Putamen (tissue), 1 donor: Measurements from ENCODE around the gene HEATR5A.
"Not testable (repeated sequence)": the region's sequence is repeated elsewhere in the genome, so short reads cannot be mapped to it uniquely, and the experiment has no call there.

Experiments
- DNase-seq: peaks from one replicate; pipeline ENCODE4 v3.0.0-alpha.2; 2016; ENCODE audit warnings: low spot score

HEATR5A gene

DNA sequence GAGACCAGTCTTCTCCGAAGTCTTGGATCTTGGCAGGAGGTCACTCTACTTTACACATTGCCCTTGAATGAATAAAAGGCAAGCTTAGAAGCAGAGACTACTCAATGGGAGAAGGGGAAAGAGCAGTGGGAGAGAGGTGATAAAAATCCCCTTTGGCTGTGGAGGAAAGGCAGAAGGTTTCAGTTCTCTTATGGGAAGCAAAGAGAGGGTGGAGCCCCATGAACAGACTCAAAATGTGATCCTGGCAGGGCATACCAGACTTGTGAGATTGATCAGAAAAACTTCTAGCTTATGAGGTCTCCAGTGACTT lies 163.2 kb downstream of the HEATR5A start:
- DNase-seq, result no peak

DNA sequence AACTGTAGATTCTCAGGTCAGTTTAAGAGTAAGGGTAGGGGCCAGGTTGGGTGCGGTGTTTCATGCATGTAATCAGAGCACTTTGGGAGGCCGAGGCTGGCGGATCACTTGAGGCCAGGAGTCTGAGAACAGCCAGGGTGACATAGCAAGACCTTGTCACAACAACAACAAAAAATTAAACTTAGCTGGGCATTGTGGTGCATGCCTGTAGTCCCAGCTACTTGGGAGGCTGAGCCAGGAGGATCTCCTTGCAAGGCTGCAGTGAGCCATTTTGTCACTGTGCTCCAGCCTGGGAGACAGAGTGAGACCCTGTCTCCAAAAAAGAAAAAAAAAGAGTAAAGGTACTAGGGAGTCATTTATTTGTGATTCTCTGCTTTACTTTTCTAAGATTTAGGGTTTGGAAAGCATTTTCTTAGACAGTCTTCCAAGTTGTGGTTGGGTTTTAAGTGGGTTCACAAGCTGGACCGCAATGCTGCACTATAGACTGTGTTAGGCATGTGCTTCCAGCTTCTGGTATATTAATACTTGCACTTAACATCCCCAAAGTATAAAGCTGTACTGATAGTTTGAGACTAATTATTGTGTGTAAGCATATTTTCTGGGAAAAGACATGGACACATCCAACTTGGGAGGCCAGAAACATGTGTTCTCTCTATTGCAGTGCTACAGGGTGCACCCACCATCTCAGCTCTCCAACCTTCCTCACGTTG lies 163.7 kb downstream of the HEATR5A start:
- DNase-seq, result no peak

DNA sequence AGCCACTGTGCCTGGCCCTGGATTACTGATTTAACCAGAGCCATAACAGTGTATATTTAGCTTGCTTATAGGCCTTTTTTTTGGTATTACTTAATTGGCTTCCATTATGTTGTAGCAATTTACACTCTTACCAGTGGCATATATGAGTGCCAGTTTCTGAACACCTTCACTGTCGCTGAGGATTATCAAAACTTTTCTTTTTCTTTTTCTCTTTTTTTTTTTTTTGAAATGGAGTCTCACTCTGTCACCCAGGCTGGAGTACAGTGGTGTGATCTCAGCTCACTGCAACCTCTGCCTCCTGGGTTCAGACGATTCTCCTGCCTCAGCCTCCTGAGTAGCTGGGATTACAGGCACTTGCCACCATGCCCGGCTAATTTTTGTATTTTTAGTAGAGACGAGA lies 164.4 kb downstream of the HEATR5A start:
- not testable (repeated sequence) for DNase-seq

DNA sequence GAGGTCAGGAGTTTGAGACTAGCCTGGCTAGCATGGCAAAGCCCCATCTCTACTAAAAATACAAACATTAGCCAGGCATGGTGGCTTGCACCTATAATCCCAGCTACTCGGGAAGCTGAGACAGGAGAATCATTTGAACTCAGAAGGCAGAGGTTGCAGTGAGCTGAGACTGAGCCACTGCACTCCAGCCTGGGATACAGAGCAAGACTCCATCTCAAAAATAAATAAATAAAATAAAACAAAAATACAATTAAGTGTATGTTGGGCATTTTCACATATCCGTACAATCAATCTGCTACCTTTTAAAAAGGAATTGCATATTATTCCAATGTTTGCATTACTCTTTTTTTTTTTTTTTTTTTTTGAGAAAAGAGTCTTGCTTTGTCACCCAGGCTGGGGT lies 165.1 kb downstream of the HEATR5A start:
- no peak for DNase-seq

DNA sequence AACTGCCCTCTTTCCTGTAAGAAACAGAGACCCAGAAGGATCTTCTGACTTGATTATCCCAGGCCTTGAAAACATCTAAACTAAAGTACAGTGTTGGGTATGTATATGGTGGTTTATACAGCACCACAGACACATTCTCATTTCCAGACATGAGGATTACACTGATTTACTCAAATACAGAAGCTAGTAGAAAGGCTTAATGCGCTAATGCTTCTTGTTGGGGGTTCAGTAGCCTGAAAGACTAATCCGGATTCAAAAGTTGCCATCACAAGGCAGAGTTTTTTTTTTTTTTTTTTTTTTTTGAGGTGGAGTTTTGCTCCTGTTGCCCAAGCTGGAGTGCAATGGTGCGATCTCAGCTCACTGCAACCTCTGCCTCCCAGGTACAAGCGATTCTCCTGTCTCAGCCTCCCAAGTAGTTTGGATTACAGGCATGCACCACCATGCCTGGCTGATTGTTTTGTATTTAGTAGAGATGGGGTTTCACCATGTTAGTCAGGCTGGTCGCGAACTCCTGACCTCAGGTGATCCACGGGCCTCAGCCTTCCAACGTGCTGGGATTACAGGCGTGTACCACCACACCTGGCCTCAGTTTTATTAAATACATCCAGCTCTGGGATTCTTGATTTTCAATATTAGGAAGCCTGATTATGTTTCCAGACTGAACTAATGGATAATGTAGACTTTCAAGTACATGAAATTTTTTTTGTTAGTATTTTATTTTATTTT lies 166.4 kb downstream of the HEATR5A start:
- no peak for DNase-seq

DNA sequence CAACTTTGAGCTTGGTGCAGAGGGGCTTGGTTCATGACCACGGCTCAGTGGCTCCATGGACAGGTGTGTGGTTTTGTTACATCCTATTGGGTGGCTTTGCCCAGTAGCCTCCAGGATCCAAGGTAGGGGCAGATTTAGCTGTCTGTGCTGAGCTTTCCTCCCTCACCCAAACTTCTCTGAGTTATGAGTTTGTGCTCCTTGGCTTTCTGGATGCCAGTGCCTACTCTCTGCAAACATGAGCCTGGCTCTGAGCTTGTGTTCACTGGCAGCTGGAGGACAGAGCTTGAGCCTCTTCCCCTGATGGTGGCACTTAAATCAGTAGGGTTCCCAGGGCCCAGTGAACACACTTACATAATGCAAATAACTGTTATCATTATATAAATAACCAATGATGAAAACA lies 167.5 kb downstream of the HEATR5A start:
- DNase-seq, result no peak

DNA sequence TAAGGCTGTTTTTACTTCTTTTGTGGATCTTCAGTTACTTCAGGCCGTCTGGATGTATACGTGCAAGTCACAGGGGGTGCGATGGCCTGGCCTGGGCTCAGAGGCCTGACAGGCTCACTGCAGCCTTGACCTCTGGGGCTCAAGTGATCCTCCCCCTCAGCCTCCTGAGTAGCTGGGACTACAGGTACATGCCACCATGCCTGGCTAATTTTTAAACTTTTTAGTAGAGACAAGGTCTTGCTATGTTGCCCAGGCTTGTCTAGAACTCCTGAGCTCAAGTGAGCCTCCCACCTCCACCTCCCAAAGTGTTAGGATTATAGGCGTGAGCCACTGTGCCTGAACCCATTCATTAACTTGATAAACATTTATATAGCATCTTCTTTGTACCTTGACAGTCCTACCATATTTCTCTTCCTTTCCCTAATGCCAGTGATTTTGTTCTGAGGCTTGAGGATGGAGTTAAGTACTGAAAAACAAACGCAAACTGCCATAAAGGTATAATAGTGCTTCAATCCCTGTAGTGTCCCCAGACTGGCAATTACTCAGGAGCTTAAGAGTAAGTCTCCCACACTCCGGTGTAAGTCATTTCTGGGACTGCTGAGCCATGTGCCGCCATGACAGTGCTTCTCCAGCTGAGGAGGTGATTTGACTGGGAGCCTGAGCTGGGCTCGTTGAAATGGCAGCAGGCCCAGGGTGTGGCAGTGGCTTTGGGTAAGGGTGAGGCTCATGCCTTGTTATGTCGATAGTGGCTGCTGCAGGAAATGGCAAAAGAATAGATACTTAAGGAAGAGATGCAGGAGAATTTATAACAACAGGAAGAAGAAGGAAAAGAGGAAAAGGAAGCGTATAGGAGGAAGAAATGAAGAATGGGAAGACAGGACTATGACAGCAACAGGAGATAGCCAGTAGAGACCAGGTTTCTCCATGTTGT lies 169.1 kb downstream of the HEATR5A start:
- no peak for DNase-seq

DNA sequence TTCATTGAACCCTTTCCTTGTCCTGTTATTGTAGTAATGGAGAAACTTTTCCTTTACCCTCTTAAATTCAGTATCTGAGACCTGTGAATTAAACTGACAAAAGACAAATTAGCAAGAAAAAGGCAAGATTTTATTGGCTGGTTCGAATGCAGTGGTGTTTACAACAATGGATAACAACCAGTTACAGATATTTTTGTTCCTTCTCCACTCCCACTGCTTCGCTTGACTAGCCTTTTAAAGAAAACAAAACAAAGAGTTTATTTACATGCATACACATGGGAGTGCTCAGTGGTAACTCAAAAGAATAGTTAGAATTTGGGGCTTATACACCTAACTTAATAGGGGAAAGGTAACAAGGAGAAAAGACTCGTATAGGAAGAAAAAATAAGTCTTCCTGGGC lies 175.7 kb downstream of the HEATR5A start:
- DNase-seq, result no peak

DNA sequence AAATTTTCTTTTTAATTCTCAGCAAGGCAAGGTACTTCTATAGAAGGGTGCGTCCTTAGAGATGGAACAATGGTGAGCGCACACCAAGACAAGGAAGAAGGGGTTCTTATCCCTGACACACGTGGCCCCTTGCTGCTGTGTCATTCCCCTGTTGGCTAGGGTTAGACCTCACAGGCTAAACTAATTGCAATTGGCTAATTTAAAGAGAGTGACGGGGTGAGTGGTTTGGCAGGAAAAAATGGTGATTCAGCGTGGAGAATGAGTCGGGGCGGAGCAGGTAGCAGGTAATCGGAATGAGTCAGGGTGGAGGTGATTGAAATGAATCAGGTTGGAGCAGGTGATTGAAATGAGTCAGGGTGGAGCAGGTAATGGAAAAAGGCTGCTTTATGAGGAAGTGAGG lies 176.5 kb downstream of the HEATR5A start:
- DNase-seq, result no peak

DNA sequence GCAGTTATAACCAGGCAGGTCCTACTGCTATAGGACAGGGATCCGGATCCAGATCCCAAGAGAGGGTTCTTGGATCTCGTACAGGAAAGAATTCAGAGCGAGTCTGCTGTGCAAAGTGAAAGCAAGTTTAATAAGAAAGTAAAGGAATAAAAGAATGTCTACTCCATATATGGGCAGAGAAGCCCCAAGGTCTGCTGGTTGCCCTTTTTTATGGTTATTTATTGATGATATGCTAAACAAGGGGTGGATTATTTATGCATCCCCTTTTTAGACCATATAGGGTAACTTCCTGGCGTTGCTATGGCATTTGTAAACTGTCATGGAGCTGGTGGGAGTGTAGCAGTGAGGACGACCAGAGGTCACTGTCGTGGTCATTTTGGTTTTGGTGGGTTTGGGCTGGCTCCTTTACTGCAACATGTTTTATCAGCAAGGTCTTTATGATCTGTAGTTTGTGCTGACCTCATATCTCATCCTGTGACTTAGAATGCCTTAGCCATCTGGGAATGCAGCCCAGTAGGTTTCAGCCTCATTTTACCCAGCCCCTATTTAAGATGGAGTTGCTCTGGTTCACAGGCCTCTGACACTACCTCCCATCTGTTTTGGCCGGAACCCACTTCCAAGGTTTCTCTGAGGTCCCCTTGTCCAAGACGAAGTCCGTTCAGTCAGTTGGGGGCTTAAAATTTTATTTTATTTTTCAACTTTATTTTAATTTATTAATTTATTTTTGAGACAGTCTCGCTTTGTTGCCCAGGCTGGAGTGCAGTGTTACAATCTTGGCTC lies 178.0 kb downstream of the HEATR5A start:
- DNase-seq, result not testable (repeated sequence)
